ENCODE results near the gene DLGAP1.
"Not testable (repeated sequence)": the region's sequence is repeated elsewhere in the genome, so short reads cannot be mapped to it uniquely, and the experiment has no call there.

Gene DLGAP1

DNA sequence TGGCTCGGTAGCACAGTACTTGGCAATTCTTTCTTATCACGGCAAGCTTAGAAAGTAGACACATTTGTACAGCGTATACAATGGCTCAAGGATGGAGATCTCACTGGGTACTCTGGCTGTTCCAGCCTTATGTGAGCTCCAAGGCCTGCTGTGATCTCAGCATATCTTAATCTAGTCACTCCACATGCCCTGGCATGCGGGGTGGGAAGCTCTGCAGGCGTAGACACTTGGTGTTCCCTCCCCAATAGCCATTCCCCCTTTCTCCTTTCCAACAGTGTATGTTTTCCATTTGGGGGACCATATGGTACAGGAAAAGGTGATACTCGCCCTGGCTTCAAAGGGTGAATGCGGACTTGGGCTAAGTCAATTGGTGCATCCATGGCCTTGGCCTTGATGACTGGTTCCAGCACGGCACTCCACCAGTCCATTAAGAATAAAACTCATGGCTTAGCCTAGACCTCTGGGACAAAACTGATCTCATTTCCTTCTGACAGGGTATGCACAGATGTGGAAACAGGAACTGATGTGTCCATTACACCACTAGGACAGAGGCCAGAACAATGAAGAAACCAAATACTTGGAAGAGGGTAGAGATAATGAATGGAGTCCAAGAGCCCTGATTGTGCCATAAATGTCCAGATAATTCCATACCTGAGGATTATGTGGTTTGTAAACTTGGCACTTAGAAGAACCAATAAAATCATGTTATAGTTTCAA is 976.7 kb downstream of the DLGAP1 start:
- H3K4me3 ChIP-seq (ENCODE audit: low read depth, low read length), result no peak overlapping the region
- no peak for TF ChIP-seq MYC (IDR thresholded peaks at IDR 0.05; ENCODE audit: low read depth, low read length)
- TF ChIP-seq, protein P1, sequence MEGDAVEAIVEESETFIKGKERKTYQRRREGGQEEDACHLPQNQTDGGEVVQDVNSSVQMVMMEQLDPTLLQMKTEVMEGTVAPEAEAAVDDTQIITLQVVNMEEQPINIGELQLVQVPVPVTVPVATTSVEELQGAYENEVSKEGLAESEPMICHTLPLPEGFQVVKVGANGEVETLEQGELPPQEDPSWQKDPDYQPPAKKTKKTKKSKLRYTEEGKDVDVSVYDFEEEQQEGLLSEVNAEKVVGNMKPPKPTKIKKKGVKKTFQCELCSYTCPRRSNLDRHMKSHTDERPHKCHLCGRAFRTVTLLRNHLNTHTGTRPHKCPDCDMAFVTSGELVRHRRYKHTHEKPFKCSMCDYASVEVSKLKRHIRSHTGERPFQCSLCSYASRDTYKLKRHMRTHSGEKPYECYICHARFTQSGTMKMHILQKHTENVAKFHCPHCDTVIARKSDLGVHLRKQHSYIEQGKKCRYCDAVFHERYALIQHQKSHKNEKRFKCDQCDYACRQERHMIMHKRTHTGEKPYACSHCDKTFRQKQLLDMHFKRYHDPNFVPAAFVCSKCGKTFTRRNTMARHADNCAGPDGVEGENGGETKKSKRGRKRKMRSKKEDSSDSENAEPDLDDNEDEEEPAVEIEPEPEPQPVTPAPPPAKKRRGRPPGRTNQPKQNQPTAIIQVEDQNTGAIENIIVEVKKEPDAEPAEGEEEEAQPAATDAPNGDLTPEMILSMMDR (IDR thresholded peaks at IDR 0.05; ENCODE audit: low read depth, low read length), result no peak
- TF ChIP-seq, protein P2, sequence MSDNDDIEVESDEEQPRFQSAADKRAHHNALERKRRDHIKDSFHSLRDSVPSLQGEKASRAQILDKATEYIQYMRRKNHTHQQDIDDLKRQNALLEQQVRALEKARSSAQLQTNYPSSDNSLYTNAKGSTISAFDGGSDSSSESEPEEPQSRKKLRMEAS (IDR thresholded peaks at IDR 0.05; ENCODE audit: low read depth, low read length), result no peak
- TF ChIP-seq POLR2A (IDR thresholded peaks at IDR 0.05; ENCODE audit: extremely low read depth, insufficient read length), result no peak
- DNase-seq (ENCODE audit: low read depth), result peak; percentile 19

DNA sequence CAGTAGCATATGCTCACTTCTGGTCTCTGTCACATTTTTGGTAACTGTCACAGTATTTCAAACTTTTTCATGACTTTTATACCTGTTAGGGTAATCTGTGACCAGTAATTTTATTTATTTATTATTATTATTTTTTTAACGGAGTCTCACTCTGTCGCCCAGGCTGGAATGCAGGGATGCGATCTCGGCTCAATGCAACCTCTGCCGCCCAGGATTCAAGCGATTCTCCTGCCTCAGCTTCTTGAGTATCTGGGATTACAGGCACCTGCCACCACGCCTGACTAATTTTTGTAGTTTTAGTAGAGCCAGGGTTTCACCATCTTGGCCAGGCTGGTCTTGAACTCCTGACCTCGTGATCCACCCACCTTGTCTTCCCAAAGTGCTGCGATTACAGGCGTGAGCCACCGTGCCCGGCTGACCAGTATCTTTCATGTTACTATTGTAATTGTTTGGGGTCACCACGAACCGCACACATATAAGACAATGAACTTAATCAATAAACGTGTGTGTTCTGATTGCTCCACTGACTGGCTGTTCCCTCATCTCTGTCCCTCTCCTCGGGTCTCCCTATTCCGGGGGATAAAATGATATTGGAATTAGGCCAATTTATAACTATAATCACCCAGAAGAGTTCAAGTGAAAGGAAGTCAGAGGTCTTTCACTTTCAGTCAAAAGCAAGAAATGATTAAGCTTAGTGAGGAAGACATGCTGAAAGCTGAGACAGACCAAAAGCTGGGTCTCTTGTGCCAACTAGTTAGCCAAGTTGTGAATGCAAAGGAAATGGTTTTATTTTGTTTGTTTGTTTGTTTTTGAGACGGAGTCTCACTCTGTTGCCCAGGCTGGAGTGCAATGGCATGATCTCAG is 982.2 kb downstream of the DLGAP1 start:
- H3K4me3 ChIP-seq (ENCODE audit: low read depth, low read length), result no peak overlapping the region
- TF ChIP-seq POLR2A (IDR thresholded peaks at IDR 0.05; ENCODE audit: extremely low read depth, insufficient read length) (no peak), MYC (IDR thresholded peaks at IDR 0.05; ENCODE audit: low read depth, low read length) (no peak)
- TF ChIP-seq, protein P2 (IDR thresholded peaks at IDR 0.05; ENCODE audit: low read depth, low read length), result no peak
- TF ChIP-seq, protein P1 (IDR thresholded peaks at IDR 0.05; ENCODE audit: low read depth, low read length), result no peak
- no peak for DNase-seq (ENCODE audit: low read depth)

DNA sequence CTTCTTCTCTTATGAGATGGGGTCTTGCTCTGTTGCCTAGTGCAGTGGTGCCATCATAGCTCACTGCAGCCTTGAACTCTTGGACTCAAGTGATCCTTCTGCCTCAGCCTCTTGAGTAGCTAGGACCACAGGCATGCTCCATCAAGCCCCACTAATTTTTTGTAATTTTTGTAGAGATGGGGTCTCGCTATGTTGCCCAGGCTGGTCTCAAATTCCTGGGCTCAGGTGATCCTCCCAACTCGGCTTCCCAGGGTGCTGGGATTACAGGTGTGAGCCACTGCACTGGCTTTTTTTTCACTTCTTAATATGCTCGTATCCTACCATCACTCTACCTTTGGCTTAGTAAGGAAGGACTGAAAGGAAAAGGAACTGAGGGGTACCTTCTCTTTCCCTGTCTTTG is 983.0 kb downstream of the DLGAP1 start:
- DNase-seq (ENCODE audit: low read depth), result not testable (repeated sequence)

DNA sequence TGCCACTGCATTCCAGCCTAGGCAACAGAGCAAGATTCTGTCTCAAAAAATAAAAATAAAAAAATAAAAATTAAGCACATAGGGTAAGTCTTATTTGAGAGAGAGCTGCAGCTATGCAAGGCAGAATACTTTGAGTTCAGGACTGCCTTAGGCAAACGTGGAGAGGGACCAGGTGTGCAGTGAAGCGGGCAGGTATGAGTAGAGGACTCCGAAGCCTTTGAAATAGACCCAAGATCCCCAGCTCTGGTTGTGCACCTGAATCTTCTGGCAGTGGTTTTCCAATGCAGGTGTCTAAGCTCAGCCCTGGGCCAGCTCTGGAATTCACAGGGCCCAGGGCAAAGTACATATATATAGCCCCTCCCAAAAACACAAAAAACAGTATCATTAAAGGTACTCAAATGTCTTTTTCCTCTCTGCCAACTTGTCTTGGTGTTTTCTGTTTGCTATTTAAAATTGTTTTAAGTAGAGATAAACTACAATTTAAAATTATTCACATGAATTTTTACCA is 983.9 kb downstream of the DLGAP1 start:
- no peak overlapping the region for H3K4me3 ChIP-seq (ENCODE audit: low read depth, low read length)
- no peak for TF ChIP-seq POLR2A (IDR thresholded peaks at IDR 0.05; ENCODE audit: extremely low read depth, insufficient read length)
- no peak for TF ChIP-seq MYC (IDR thresholded peaks at IDR 0.05; ENCODE audit: low read depth, low read length)
- TF ChIP-seq, protein P1 (IDR thresholded peaks at IDR 0.05; ENCODE audit: low read depth, low read length), result no peak
- TF ChIP-seq, protein P2 (IDR thresholded peaks at IDR 0.05; ENCODE audit: low read depth, low read length), result no peak
- no peak for DNase-seq (ENCODE audit: low read depth)

More for the DNA sequence above, 983.0 kb downstream of the DLGAP1 start:
- H3K4me3 ChIP-seq (ENCODE audit: low read depth, low read length), result not testable (repeated sequence)

DNA sequence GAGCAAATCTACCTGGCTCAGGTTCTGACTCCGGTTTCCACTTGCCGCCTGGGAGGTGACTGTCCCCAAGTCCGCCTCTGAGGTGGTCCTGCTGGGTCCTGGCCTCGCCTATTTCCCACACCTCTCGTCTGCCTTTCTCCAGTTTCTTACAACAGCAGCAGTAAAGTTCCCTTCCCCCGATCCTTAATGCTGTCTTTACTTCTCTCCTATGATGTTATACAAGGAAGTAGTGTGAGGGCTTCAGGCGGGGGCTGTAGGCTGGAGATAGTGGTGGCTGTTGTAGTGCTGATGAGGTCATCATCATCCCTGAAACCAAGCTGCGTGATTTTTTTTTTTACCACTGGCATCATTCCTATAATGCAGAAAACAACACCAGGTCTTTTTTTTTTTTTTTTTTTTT is 986.3 kb downstream of the DLGAP1 start:
- H3K4me3 ChIP-seq (ENCODE audit: low read depth, low read length), result no peak overlapping the region
- DNase-seq (ENCODE audit: low read depth), result peak; percentile 48
- TF ChIP-seq POLR2A (IDR thresholded peaks at IDR 0.05; ENCODE audit: extremely low read depth, insufficient read length) (no peak), MYC (IDR thresholded peaks at IDR 0.05; ENCODE audit: low read depth, low read length) (no peak)
- TF ChIP-seq, protein P1 (IDR thresholded peaks at IDR 0.05; ENCODE audit: low read depth, low read length), result no peak
- TF ChIP-seq, protein P2 (IDR thresholded peaks at IDR 0.05; ENCODE audit: low read depth, low read length), result no peak

Data from NB4 (cell line).